Endothelial cell (in vitro differentiated cells): ENCODE measurements around the gene DAND5. TPM values are rescaled to one million over a fixed set of nuclear protein-coding genes. Genes with fewer than 3 reads are reported as not detected.
A peak's percentile ranks its signal among the peaks of the same experiment; 100 is the strongest.

ENCODE experiments used
- DNase-seq: peaks from one replicate; pipeline ENCODE4 v3.0.0; 2021; ENCODE audit warnings: low spot score
- H3K27ac Mint-ChIP-seq: one replicate; pipeline ENCODE4 v1.8.0; 2021; ENCODE audit warnings: mixed read lengths, inconsistent platforms; ENCODE audit not compliant: unreplicated experiment
- H3K27me3 Mint-ChIP-seq: one replicate; pipeline ENCODE4 v1.8.0; 2021; ENCODE audit warnings: mild to moderate bottlenecking, moderate library complexity, mixed read lengths, inconsistent platforms; ENCODE audit not compliant: unreplicated experiment
- H3K36me3 Mint-ChIP-seq: one replicate; pipeline ENCODE4 v1.8.0; 2021; ENCODE audit warnings: mild to moderate bottlenecking, low read depth, mixed read lengths, inconsistent platforms; ENCODE audit not compliant: unreplicated experiment
- H3K4me1 Mint-ChIP-seq: one replicate; pipeline ENCODE4 v1.8.0; 2021; ENCODE audit warnings: mild to moderate bottlenecking, mixed read lengths, inconsistent platforms; ENCODE audit not compliant: unreplicated experiment
- H3K4me3 Mint-ChIP-seq: one replicate; pipeline ENCODE4 v1.8.0; 2021; ENCODE audit warnings: mild to moderate bottlenecking, mixed read lengths, inconsistent platforms; ENCODE audit not compliant: unreplicated experiment
- H3K9me3 Mint-ChIP-seq: one replicate; pipeline ENCODE4 v1.8.0; 2021; ENCODE audit warnings: mixed read lengths, inconsistent platforms; ENCODE audit not compliant: unreplicated experiment
- CTCF ChIP-seq: fragments of 200-600 bp; sonication (generic); IDR thresholded peaks from one replicate; pipeline ENCODE4 v1.5.0; 2021; ENCODE audit warnings: antibody characterized with exemption; ENCODE audit not compliant: unreplicated experiment
- microRNA-seq: library from miRNA; unstranded; fragments of <30 nt; microRNA quantifications from one replicate; pipeline ENCODE4, GENCODE V29; 2020; ENCODE audit not compliant: unreplicated experiment
- total RNA-seq: library from RNA; stranded (reverse); fragmentation: NEBNext Ultra II Directional; extraction: Animal tissue kit (Norgen Biotek cat#: 25700); gene quantifications from one replicate; pipeline ENCODE4 v1.2.1, GENCODE V29; 2021; ENCODE audit not compliant: unreplicated experiment

Gene DAND5
- total RNA-seq, 1 donor from 2014 or later = 0.69 TPM

- Mint-ChIP-seq H3K27ac (no peak overlapping the region), H3K4me3 (no peak overlapping the region), H3K36me3 (no peaks in the 10 kb centered on the region), H3K4me1 (peaks cover 69% of the 10 kb centered on the region), H3K9me3 (no peaks in the 10 kb centered on the region), H3K27me3 (peaks cover 33% of the 10 kb centered on the region)
- no peak for TF ChIP-seq CTCF
- no peak for DNase-seq
Observed at GRCh38 chr19:13020002-13020414, 50.6 kb downstream of the DAND5 start.

- no peak for DNase-seq
- no peak for TF ChIP-seq CTCF
- Mint-ChIP-seq H3K27me3 (peaks cover 26% of the 10 kb centered on the region), H3K36me3 (peaks cover 5% of the 10 kb centered on the region), H3K9me3 (no peaks in the 10 kb centered on the region), H3K4me1 (peaks cover 83% of the 10 kb centered on the region), H3K4me3 (no peak overlapping the region), H3K27ac (no peak overlapping the region)
Observed at GRCh38 chr19:13022111-13022858, 52.9 kb downstream of the DAND5 start.

GRCh38 chr19:13022859-13023636, 53.7 kb downstream of the DAND5 start:
- DNase-seq = no peak
- no peaks in the 10 kb centered on the region for H3K9me3 Mint-ChIP-seq
- peaks cover 23% of the 10 kb centered on the region for H3K27me3 Mint-ChIP-seq
- no peak for TF ChIP-seq CTCF
- H3K27ac Mint-ChIP-seq = no peak overlapping the region
- peak overlapping the region; percentile 75 for H3K4me3 Mint-ChIP-seq
- peaks cover 82% of the 10 kb centered on the region for H3K4me1 Mint-ChIP-seq
- H3K36me3 Mint-ChIP-seq = peaks cover 5% of the 10 kb centered on the region

- peaks cover 85% of the 10 kb centered on the region for H3K4me1 Mint-ChIP-seq
- no peak overlapping the region for H3K27ac Mint-ChIP-seq
- DNase-seq = no peak
- H3K4me3 Mint-ChIP-seq = peak overlapping the region; percentile 75
- H3K36me3 Mint-ChIP-seq = peaks cover 5% of the 10 kb centered on the region
- no peak for TF ChIP-seq CTCF
- H3K27me3 Mint-ChIP-seq = peaks cover 25% of the 10 kb centered on the region
- no peaks in the 10 kb centered on the region for H3K9me3 Mint-ChIP-seq
Observed at GRCh38 chr19:13023656-13024055, 54.3 kb downstream of the DAND5 start.

Small RNA genes within 50 kb of the gene (microRNA-seq; reads per million reads assigned to microRNA genes)
- gene MIR5695 (not detected), gene MIR6515 (4.7 reads per million, percentile 48 among the genes with 10 or more reads in this experiment)

Other genes with a start within 250 kb of the DAND5 start
- gene TNPO2, start 245.6 kb upstream of the DAND5 start, total RNA-seq = 68.1 TPM
- gene TRIR, start 234.9 kb upstream of the DAND5 start, total RNA-seq = 176 TPM
- 77.9 TPM for gene GET3, start 232.1 kb upstream of the DAND5 start, total RNA-seq
- gene BEST2, start 217.8 kb upstream of the DAND5 start, total RNA-seq = not detected
- gene HOOK2, start 194.0 kb upstream of the DAND5 start, total RNA-seq = 30.3 TPM
- gene JUNB, start 178.1 kb upstream of the DAND5 start, total RNA-seq = 20.6 TPM
- 215 TPM for gene PRDX2, start 167.8 kb upstream of the DAND5 start, total RNA-seq
- 14.2 TPM for gene THSD8, start 167.5 kb upstream of the DAND5 start, total RNA-seq
- 26.9 TPM for gene RNASEH2A, start 163.0 kb upstream of the DAND5 start, total RNA-seq
- gene RTBDN, start 135.0 kb upstream of the DAND5 start, total RNA-seq = not detected
- 4.1 TPM for gene MAST1, start 131.1 kb upstream of the DAND5 start, total RNA-seq
- gene DNASE2, start 88.1 kb upstream of the DAND5 start, total RNA-seq = 12.2 TPM
- 0.54 TPM for gene KLF1, start 82.4 kb upstream of the DAND5 start, total RNA-seq
- 20.0 TPM for gene GCDH, start 78.4 kb upstream of the DAND5 start, total RNA-seq
- gene SYCE2, start 50.3 kb upstream of the DAND5 start, total RNA-seq = not detected
- gene FARSA, start 35.9 kb upstream of the DAND5 start, total RNA-seq = 45.8 TPM
- gene CALR, start 31.0 kb upstream of the DAND5 start, total RNA-seq = 963 TPM
- 44.7 TPM for gene RAD23A, start 23.7 kb upstream of the DAND5 start, total RNA-seq
- gene GADD45GIP1, start 12.4 kb upstream of the DAND5 start, total RNA-seq = 20.8 TPM
- 9.9 TPM for gene NFIX, start 25.9 kb downstream of the DAND5 start, total RNA-seq
- gene LYL1, start 133.3 kb downstream of the DAND5 start, total RNA-seq = 68.6 TPM
- gene TRMT1, start 147.2 kb downstream of the DAND5 start, total RNA-seq = 54.2 TPM
- gene NACC1, start 148.7 kb downstream of the DAND5 start, total RNA-seq = 112 TPM
- 31.8 TPM for gene STX10, start 180.8 kb downstream of the DAND5 start, total RNA-seq
- gene IER2, start 180.8 kb downstream of the DAND5 start, total RNA-seq = 115 TPM